GM18951 (cell line): ENCODE measurements around the gene RBM26.

ENCODE experiments used
- POLR2A ChIP-seq: IDR thresholded peaks from 4 replicates; pipeline ENCODE4 v1.6.1; 2011; ENCODE audit warnings: mild to moderate bottlenecking; ENCODE audit not compliant: insufficient read length, insufficient read depth; ENCODE audit errors: extremely low read depth
- in situ Hi-C: fragments of 300-500 bp; cut with MboI; formaldehyde crosslinking; loops from one replicate; pipeline ENCODE4 v1.12.0; 2022; ENCODE audit warnings: low sequenced_read_pairs, mixed read lengths, inconsistent platforms; ENCODE audit not compliant: unreplicated experiment

Gene RBM26

DNA sequence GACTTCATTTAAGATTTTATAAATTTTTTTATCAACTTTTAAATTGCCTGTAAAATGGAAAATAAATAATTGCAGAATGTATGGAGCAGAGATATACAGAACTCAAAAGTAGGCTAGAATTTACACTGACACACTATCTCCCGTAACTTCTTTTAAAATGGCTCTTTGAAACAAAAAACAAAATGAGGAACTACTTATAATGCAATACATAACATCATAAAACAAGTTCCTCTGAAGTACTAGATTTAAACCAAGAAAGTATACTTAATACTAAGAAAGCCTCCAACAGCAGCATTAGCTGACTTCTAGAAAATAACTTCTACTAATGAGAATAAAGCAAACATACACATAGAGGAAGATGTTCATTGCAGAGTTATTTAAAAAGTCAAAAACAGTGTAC is 17.0 kb downstream of the RBM26 start:
- no peak for TF ChIP-seq POLR2A
- in situ Hi-C loops: no loop called here

DNA sequence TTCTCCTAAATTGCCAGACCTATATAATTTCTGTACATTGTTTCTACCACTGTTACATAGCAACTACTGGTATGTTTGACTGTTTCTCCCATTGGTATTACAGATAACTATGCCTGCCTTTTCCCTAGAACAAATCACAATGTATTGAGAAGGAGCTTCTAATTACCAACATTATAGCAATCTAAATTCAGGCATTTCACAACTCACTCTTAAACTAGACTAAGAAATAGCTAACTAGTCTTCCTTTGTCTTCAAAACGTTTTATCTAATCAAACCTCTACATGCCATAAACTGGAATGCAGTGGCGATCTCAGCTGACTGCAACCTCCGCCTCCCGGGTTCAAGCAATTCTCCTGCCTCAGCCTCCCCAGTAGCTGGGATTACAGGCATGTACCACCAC is 18.2 kb downstream of the RBM26 start:
- in situ Hi-C loops: no loop called here
- TF ChIP-seq POLR2A: no peak

DNA sequence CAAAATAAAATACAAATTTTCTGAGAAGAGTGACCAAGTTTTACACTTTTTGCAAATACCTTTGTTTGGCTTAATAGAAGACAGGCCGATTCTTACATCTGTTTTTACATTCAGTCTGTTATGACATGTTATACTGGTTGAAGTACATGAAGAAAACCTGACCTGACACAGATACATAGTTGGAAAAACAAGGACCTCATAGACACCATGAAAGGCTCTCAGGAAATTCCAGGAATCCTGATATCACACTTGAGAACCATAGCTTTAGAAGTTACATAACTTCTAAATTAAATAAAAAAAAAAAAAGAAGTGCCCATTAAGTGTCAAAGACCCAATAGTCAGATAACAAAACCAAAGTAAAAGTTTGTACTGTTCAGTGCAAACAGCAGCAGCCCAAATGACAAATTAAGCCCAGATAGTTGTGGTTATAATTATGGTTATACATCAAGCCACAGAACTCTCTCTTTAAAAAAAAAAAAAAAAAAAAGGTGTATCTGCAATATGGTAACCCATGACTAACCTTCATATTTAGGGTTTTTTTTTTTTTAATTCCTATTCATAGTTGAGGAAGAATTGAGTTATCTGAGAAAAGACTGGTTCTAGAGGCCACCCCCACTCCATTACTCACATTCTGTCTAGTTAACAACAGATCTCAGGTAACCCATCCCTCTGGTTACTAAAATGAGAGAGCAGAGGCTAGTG is 19.8 kb downstream of the RBM26 start:
- in situ Hi-C loops: no loop called here
- TF ChIP-seq POLR2A: no peak

DNA sequence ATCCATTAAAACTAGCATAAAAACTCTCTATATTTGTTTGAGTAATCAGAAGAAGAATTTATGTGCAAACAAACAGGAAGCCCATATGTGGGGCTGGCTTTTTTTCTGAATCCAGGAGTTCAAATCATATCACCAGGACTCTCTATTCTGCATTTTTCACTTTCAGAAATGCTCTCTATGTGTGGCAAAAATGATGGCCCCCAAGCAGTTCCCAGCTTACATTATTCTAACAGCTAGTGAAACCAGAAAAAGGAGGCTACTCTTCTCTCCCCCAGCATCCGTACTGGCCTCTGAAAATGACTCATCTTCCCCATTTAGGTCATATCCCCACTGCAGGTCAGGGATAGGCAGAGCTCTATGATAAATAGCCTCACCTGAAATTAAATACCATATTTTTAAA is 20.4 kb downstream of the RBM26 start:
- no peak for TF ChIP-seq POLR2A

DNA sequence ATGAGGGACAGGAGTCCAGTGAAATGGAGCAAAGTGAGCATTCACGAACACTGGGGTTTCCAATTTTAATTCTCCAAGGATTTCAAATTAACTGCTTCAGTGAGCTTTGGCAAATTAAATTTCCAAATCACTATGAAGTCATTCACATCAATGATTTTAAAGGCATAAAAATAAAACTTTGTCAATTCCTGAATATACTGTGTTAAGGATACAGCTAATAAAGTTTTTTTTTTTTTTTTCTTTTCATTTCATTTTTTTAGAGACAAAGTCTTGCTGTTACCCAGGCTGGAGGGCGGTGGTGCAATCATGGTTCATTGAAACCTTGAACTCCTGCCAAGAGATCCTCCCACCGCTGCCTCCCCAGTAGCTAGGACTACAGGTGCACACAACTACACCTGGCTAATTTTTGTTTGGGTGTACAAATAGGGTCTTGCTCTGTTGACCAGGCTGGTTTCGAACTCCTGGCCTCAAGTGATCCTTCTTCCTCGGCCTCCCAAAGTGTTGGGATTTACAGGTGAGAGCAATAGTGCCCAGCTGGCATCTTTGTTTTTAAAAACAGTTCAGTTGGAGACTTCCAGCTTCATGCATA is 21.9 kb downstream of the RBM26 start:
- in situ Hi-C loops: no loop called here
- TF ChIP-seq POLR2A: no peak

More for the DNA sequence above, 20.4 kb downstream of the RBM26 start:
- in situ Hi-C loops: no loop called here

DNA sequence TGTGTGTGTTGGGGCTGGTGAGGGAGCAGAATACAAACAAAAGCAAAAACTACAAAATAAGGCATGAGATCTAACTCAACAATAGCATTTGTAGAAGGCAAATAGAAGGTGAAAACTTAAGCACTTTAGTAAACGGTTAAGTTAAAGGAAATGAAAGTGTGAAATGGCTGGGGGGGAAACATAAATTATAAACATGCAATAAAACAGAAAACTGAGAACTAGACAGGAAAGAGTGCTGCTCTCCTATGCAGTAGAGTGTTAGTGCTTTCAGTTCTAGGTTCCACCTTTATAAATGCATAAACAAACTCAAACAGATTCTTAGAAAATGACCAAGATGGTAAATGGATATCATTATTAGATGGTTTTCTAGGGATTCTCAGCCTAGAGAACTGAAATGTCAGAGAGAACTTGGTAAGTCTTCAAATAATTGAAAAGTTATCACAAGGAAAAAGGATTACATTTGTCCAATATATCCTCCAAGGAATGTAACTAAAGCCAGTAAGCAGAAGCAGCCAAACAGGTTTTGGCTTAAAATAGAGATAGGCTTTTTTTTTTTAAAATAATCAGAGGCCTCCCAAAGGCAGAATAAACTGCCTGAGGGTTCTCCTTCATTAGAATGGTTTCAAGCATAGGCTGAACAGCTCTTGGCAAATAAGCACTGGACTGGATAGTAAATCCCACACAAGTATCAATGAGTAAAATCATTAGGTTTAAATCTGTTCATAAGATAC is 23.3 kb downstream of the RBM26 start:
- in situ Hi-C loops: no loop called here

DNA sequence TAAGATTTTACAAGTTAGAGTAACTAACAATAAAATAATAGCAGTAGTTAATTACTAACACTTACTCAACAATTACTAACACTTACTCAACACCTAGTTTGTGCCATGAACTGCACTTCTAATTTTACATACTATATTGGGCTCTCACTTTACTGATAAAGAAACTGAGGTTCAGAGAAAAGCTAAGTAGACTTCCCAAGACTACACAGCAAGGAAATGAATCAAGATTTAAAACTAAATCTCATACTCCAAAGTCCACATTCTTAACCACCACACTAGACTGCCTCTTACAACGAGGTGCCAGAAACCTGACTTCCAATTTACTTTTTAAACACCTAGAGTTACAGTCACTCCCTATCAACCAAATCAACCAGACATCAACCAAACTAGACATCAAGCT is 25.1 kb downstream of the RBM26 start:
- in situ Hi-C loops: no loop called here

More for the DNA sequence above, 23.3 kb downstream of the RBM26 start:
- TF ChIP-seq POLR2A: no peak

DNA sequence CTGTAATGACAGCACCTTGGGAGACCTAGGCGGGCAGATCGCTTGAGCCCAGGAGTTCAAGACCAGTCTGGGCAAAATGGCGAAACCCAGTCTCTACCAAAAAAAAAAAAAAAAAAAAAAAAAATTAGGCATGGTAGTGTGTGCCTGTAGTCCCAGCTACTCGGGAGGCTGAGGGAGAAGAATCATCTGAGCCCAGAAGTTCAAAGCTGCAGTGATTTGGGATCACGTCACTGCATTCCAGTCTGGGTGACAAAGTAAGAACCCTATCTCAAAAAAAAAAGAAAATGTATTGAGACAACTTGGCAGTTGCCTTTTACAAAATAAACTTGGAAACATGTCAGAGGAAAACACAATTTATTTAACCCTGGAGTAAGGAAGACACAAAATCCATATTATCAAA is 26.8 kb downstream of the RBM26 start:
- no peak for TF ChIP-seq POLR2A
- in situ Hi-C loops: no loop called here

More for the DNA sequence above, 25.1 kb downstream of the RBM26 start:
- TF ChIP-seq POLR2A: no peak

DNA sequence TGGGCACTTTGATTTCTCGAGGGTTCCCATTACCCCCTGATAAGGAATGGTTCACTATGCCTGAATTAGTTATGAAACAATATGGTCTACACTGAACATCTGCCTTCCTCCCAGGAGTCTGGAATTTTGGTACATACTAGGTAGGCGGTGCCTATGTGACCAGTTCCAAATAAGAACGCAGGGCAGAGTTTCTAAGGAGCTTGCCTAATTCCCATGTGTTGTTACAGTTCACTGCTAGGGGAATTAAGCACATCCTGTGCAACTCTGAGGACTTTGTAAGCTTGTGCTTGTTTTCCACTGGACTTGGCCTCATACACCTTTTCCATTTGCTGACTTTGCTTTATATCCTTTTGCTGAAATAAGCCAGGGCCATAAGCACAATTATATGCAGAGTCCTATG is 29.2 kb downstream of the RBM26 start:
- in situ Hi-C loops: no loop called here
- no peak for TF ChIP-seq POLR2A

DNA sequence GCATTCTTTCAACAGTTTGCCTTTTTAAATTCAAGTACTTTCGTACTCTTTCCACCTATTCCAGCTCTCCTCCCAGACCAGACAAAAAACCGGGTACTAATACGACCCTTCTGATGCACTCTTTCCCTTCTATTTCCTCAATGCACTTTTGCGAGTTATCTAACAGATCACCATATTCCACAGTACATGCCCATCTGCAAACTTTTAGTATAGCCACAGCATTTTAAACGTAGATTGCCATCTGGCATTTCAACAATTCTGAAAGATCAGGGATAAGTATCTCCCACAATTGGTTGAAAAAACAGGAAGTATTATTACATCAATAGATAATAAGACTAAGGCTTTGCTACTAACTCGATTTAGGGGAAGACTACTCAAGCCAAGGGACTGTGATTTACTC is 31.5 kb downstream of the RBM26 start:
- in situ Hi-C loops: no loop called here

DNA sequence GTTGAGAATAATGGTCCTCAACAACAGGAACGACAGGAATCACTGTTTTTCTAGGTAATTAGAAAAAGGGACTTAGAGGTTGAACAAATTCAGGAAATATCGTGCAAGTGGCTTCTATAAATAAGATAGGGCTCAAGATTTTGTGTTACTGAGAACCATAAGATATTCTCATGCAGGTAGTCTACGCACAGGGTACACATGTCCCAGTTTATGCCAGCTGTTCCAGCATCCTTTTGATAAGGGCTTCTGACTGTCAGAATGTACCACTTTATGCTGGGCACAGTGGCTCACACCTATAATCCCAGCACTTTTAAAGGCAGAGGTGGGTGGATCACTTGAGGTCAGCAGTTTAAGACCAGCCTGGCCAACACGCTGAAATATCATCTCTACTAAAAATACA is 32.1 kb downstream of the RBM26 start:
- no peak for TF ChIP-seq POLR2A
- in situ Hi-C loops: no loop called here

More for the DNA sequence above, 31.5 kb downstream of the RBM26 start:
- TF ChIP-seq POLR2A: no peak

DNA sequence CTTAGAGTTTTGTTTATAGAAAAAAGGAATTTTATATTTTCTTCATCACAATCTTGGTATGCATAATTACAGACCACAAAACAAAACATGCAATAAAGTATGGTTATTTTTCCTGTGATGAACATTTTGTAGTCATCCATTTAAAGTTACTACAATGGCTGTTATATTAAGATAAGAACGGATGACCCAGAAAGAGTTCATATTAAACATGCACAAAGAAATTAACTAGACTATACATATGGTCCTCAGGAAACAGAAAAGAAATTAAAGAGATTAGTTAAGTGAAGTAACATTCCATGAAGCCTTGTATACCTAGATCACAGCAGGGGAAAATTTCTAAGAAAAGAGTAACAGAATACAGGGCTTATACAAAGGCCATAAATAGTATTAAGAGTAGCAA is 36.8 kb downstream of the RBM26 start:
- TF ChIP-seq POLR2A: no peak
- in situ Hi-C loops: no loop called here

DNA sequence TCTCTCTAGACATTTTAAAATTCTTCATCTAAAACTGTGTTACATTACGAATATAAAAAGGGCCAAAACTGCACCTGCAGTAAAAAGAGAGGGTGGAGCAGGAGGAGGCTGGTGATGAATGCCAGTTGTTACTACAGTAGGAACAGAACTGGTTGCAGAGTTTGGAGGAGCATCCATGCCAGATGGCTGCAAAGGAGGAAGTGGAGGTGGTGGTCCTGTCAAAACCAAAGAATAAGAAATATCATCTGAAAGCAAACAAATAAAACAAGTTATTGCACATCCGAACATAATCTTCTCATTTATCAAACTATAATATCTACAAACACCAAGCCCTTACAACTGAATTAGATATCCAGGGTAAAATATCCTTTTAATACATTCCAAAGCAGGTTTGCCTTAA is 40.1 kb downstream of the RBM26 start:
- in situ Hi-C loops: no loop called here
- no peak for TF ChIP-seq POLR2A

DNA sequence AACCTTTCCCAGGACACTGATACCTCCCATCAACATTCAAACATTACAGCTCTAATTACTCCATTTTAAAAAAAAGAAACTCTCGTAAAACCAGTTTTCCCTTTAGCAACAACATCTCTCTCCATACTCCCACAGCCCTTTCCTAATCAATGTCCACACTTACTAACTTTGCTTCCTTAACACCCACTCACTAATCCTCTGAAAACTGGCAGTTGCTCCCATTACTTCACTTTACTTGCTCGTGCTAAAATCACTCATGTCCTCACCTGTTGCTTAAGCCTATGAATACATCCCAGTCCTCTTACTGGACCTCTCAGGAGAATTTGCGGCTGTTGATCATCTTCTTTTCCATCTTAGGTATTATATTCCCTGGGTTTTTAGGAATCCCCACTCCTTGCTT is 44.8 kb downstream of the RBM26 start:
- in situ Hi-C loops: no loop called here
- TF ChIP-seq POLR2A: no peak
